GM12878 (cell line): ENCODE measurements around the gene SMARCA4. TPM values are rescaled to one million over a fixed set of nuclear protein-coding genes. Genes with fewer than 3 reads are reported as not detected.

ENCODE experiments used
- ATAC-seq: fragments of 200-7000 bp; cut with Tn5 transposase; 3 replicates; pipeline ENCODE4 v1.9.1; 2020; ENCODE audit warnings: mild to moderate bottlenecking, moderate library complexity
- BruUV-seq: library from RNA; stranded (reverse); fragments of 400-500 nt; replicated peaks from 2 replicates; lab custom pipeline; 2021; lab: Mats Ljungman, UMichigan
- CTCF ChIA-PET: fragments of 300-600 bp; sonication (Branson Sonifier 250); formaldehyde crosslinking; extraction: SDS; loops from one replicate; lab custom pipeline; 2021; ENCODE audit warnings: inconsistent platforms; lab: Yijun Ruan, JAX
- POLR2A ChIA-PET: fragments of 350-600 bp; formaldehyde crosslinking; extraction: SDS; loops from one replicate; lab custom pipeline; 2021; ENCODE audit warnings: inconsistent platforms; lab: Charles Lee
- RAD21 ChIA-PET: fragments of 300-600 bp; sonication (Branson Sonifier 250); formaldehyde crosslinking; loops from one replicate; lab custom pipeline; 2023; ENCODE audit warnings: antibody characterized with exemption; ENCODE audit not compliant: unreplicated experiment; lab: Charles Lee
- SMC1A ChIA-PET: fragments of 300-600 bp; sonication (Branson Sonifier 250); formaldehyde crosslinking; loops from one replicate; lab custom pipeline; 2023; ENCODE audit not compliant: unreplicated experiment, uncharacterized antibody; lab: Charles Lee
- DNase-seq: peaks from one replicate; pipeline ENCODE4 v3.0.0-alpha.2; 2011; ENCODE audit warnings: low read depth, low spot score
- FAIRE-seq: peaks from 3 replicates; lab custom pipeline; 2011; peaks lifted over from hg19 to GRCh38; lab: Jason Lieb, UNC
- H2AFZ ChIP-seq: 2 replicates; pipeline ENCODE4 v1.6.0; 2011; ENCODE audit warnings: low read depth, low read length, control low read depth; ENCODE audit not compliant: control insufficient read depth
- H3K27ac ChIP-seq: 2 replicates; pipeline ENCODE4 v1.5.1; 2011; ENCODE audit warnings: control low read depth; ENCODE audit not compliant: control insufficient read depth, insufficient read depth
- H3K27me3 ChIP-seq, 2 experiments: replicated peaks in 1 of 2; 2 replicates each; pipeline versions ENCODE4 v1.6.0 to v1.6.1; 2011; ENCODE audit warnings: low read length in 1 of 2; ENCODE audit not compliant: control insufficient read depth in 2 of 2, insufficient read depth in 2 of 2
- H3K36me3 ChIP-seq, 2 experiments: 2 replicates each; pipeline ENCODE4 v1.5.1; 2011; ENCODE audit warnings: low read length in 1 of 2; ENCODE audit not compliant: control insufficient read depth in 2 of 2, insufficient read depth in 2 of 2
- H3K4me1 ChIP-seq: 2 replicates; pipeline ENCODE4 v1.6.1; 2011; ENCODE audit warnings: mild to moderate bottlenecking, low read length, moderate library complexity, mixed read lengths; ENCODE audit not compliant: control insufficient read depth, insufficient read depth
- H3K4me2 ChIP-seq: 2 replicates; pipeline ENCODE4 v1.6.0; 2011; ENCODE audit warnings: control low read depth; ENCODE audit not compliant: control insufficient read depth, insufficient read depth
- H3K4me3 ChIP-seq: fragments of 200-600 bp; sonication (generic); 2 replicates; pipeline ENCODE4 v1.5.1; 2016
- H3K79me2 ChIP-seq: 2 replicates; pipeline ENCODE4 v1.6.0; 2011; ENCODE audit warnings: low read length; ENCODE audit not compliant: control insufficient read depth, insufficient read depth
- H3K9ac ChIP-seq: 2 replicates; pipeline ENCODE4 v1.8.0; 2011; ENCODE audit warnings: low read length, control low read depth, mixed read lengths; ENCODE audit not compliant: control insufficient read depth, insufficient read depth
- H3K9me3 ChIP-seq: replicated peaks from 3 replicates; pipeline ENCODE4 v1.5.1; 2011; ENCODE audit warnings: mild to moderate bottlenecking, low read length; ENCODE audit not compliant: control insufficient read depth, insufficient read depth
- H4K20me1 ChIP-seq: 2 replicates; pipeline ENCODE4 v1.6.0; 2011; ENCODE audit not compliant: control insufficient read depth, insufficient read depth
- MEF2B ChIP-seq: fragments of 450-650 bp; IDR thresholded peaks from 2 replicates; pipeline ENCODE4 v1.6.1; 2018; ENCODE audit warnings: mild to moderate bottlenecking, moderate library complexity; ENCODE audit not compliant: partially characterized antibody, poor library complexity, severe bottlenecking
- PAX5 ChIP-seq: IDR thresholded peaks from 2 replicates; pipeline ENCODE4 v1.6.1; 2011; ENCODE audit warnings: low read depth, low read length, borderline replicate concordance
- PRDM15 ChIP-seq: fragments of 450-650 bp; formaldehyde crosslinking; IDR thresholded peaks from 2 replicates; pipeline ENCODE4 v1.4.0; 2020; ENCODE audit warnings: mild to moderate bottlenecking, moderate library complexity
- SMAD1 ChIP-seq: fragments of 450-650 bp; IDR thresholded peaks from 2 replicates; pipeline ENCODE4 v1.6.1; 2018; ENCODE audit warnings: mild to moderate bottlenecking, low read depth; ENCODE audit not compliant: partially characterized antibody
- SMAD5 ChIP-seq: IDR thresholded peaks from 2 replicates; pipeline ENCODE4 v1.6.1; 2016; ENCODE audit warnings: antibody characterized with exemption, low read depth
- SP1 ChIP-seq: IDR thresholded peaks from one replicate; pipeline ENCODE4 v1.6.1; 2011; ENCODE audit warnings: low read depth, low read length
- WRNIP1 ChIP-seq: IDR thresholded peaks from 2 replicates; pipeline ENCODE4 v1.6.1; 2011; ENCODE audit warnings: low read depth, low read length, improper control_type of control experiment, borderline replicate concordance
- YBX1 ChIP-seq: fragments of 450-650 bp; IDR thresholded peaks from 2 replicates; pipeline ENCODE4 v1.6.1; 2016; ENCODE audit warnings: antibody characterized with exemption
- ZZZ3 ChIP-seq: IDR thresholded peaks from 2 replicates; pipeline ENCODE4 v1.6.1; 2011; ENCODE audit warnings: low read depth; ENCODE audit not compliant: control insufficient read depth, insufficient read length
- WGBS: methylation state at CpG from one replicate; pipeline ENCODE4 v1.1.6; 2016; ENCODE audit warnings: low lambda C conversion rate; ENCODE audit not compliant: insufficient replicate concordance, insufficient coverage; ENCODE audit errors: missing lambda C conversion rate; 5-methylcytosine and 5-hydroxymethylcytosine counted together
- in situ Hi-C: fragments of 300-500 bp; cut with MboI; formaldehyde crosslinking; loops from 9 replicates; pipeline ENCODE4 v1.14.3; 2018; ENCODE audit warnings: mixed read lengths
- intact Hi-C: fragments of 100-400 bp; cut with micrococcal nuclease; formaldehyde crosslinking; loops from one replicate; pipeline ENCODE4 v1.14.2; 2022; ENCODE audit not compliant: unreplicated experiment
- polyA plus RNA-seq, 11 experiments: library from polyadenylated mRNA; depleted of rRNA in 4 of 11; unstranded in 6 of 11; stranded (reverse) in 5 of 11; fragments of >200 nt; fragmentation: Nextera tagmentation in 4 of 11; fragmentation: Illumina TruSeq in 1 of 11; extraction: Ambion mirVana in 4 of 11; extraction: Trizol in 1 of 11; gene quantifications; 1 replicate in 1 of 11; 2 replicates in 10 of 11; pipeline versions ENCODE4 v1.2.1 to v1.2.3, GENCODE V29; 2011 to 2016; ENCODE audit warnings: inconsistent platforms in 2 of 11, missing spikeins in 2 of 11, low read depth in 1 of 11
- total RNA-seq, 4 experiments: library from RNA; depleted of rRNA in 3 of 4; stranded (reverse); fragments of >200 nt in 3 of 4; fragmentation: Illumina TruSeq in 1 of 4; extraction: Trizol in 1 of 4; gene quantifications; 2 replicates each; pipeline versions ENCODE4 v1.2.1 to v1.2.3, GENCODE V29; 2013 to 2021

Gene SMARCA4
- total and polyA plus RNA-seq, 10 of the 15 experiments (the other 5 are each of a cell fraction or from before 2014, with no cell fraction given) = 22.4 to 175 (median 57.4) TPM

- ChIA-PET CTCF (no interaction called here), POLR2A (no interaction called here), SMC1A (no interaction called here), RAD21 (no interaction called here)
- BruUV-seq = no TSS peak
- intact Hi-C loops (no loop called here), in situ Hi-C loops (no loop called here)
- 79% methylated on average over 13 of the region's 13 CpGs for WGBS
- Histone ChIP-seq H2AFZ (no peak overlapping the region), H3K4me1 (peaks cover 7% of the 10 kb centered on the region), H3K36me3 (peaks cover 3 to 25% of the 10 kb centered on the region in 2 experiments; a peak in 3 of 4 replicates), H3K9me3 (no peaks in the 10 kb centered on the region), H3K4me3 (no peak overlapping the region), H3K27me3 (no peaks in the 10 kb centered on the region), H3K79me2 (peaks cover 16% of the 10 kb centered on the region), H3K27ac (no peak overlapping the region), H3K9ac (no peak overlapping the region), H4K20me1 (no peaks in the 10 kb centered on the region), H3K4me2 (no peak overlapping the region)
- no peak for TF ChIP-seq MEF2B
- TF ChIP-seq WRNIP1 = no peak
- no peak for TF ChIP-seq ZZZ3
- TF ChIP-seq PRDM15 (CRISPR knock-in tag) = no peak
- no peak for TF ChIP-seq SMAD1
- no peak for TF ChIP-seq SP1
- no peak for TF ChIP-seq YBX1
- no peak for TF ChIP-seq SMAD5
- no peak for TF ChIP-seq PAX5
- DNase-seq (no peak), ATAC-seq (no peak), FAIRE-seq (no peak)
Measured at GRCh38 chr19:10924597-10924996, 36.2 kb upstream of the SMARCA4 start.
